Adipose tissue (tissue), 3 donors: ENCODE data around the gene B4GALT1. TPM values are rescaled to one million over a fixed set of nuclear protein-coding genes. Genes with fewer than 3 reads are reported as not detected.

ENCODE experiments used
- H3K27ac ChIP-seq: one replicate; pipeline ENCODE4 v1.5.1; 2013; ENCODE audit warnings: low read depth, low read length
- WGBS, 3 donors: extraction: QIAGEN DNeasy Blood & Tissue Kit; methylation state at CpG; one replicate each; pipeline ENCODE4 v1.1.7; 2013; 5-methylcytosine and 5-hydroxymethylcytosine counted together
- polyA plus RNA-seq, 3 donors: library from polyadenylated mRNA; stranded (reverse); fragments of 200-250 nt; gene quantifications; one replicate each; pipeline ENCODE4 v1.2.3, GENCODE V29; 2013
- donor health status: healthy with polysubstance abuse.
- donor health status: Bipolar disorder and iron deficiency.
- donor health status: healthy.

Gene B4GALT1
- polyA plus RNA-seq, result 10 to 100 TPM; 30.8 to 61.2 (median 40.8) TPM

GRCh38 chr9:33167084-33167971, at the start of gene B4GALT1:
Gene B4GALT1 (minus strand): TSS chr9:33167336. CDS start chr9:33167169, 167 bp downstream.
- peak within 1 kb of the TSS; percentile 91 for H3K27ac ChIP-seq
- WGBS, 3 donors, result 1 to 2% (median 2%) methylated on average over 62 to 100 of the region's 101 CpGs

GRCh38 chr9:33211695-33212393, 44.7 kb upstream of the B4GALT1 start:
- 55 to 66% (median 65%) methylated on average over 3 of the region's 3 CpGs for WGBS, 3 donors
- no peak overlapping the region for H3K27ac ChIP-seq

- H3K27ac ChIP-seq, result no peak overlapping the region
- WGBS, 3 donors, result 84 to 89% (median 86%) methylated on average over 4 of the region's 4 CpGs
Measured at GRCh38 chr9:33210006-33210715, 43.0 kb upstream of the B4GALT1 start.

GRCh38 chr9:33209394-33209793, 42.3 kb upstream of the B4GALT1 start:
- H3K27ac ChIP-seq, result no peak overlapping the region
- 96 to 100% (median 100%) methylated on average over 1 of the region's 1 CpG for WGBS, 3 donors

- H3K27ac ChIP-seq, result peak overlapping the region; percentile 52
- 30 to 43% (median 30%) methylated on average over 10 to 11 of the region's 11 CpGs for WGBS, 3 donors
Measured at GRCh38 chr9:33202552-33203201, 35.5 kb upstream of the B4GALT1 start.

- WGBS, 3 donors, result 90 to 95% (median 91%) methylated on average over 1 of the region's 1 CpG
Measured at GRCh38 chr9:33202018-33202417, 34.9 kb upstream of the B4GALT1 start.

GRCh38 chr9:33198165-33198564, 31.0 kb upstream of the B4GALT1 start:
- 52 to 75% (median 55%) methylated on average over 6 of the region's 6 CpGs for WGBS, 3 donors
- H3K27ac ChIP-seq, result no peak overlapping the region

More at GRCh38 chr9:33202018-33202417, 34.9 kb upstream of the B4GALT1 start:
- H3K27ac ChIP-seq, result no peak overlapping the region

GRCh38 chr9:33197279-33198152, 30.4 kb upstream of the B4GALT1 start:
- no peak overlapping the region for H3K27ac ChIP-seq
- whole genome bisulfite sequencing, 3 donors, result 59 to 66% (median 63%) methylated on average over 6 of the region's 6 CpGs

- no peak overlapping the region for H3K27ac ChIP-seq
- 90 to 98% (median 90%) methylated on average over 1 of the region's 1 CpG for WGBS, 3 donors
Measured at GRCh38 chr9:33196736-33197135, 29.6 kb upstream of the B4GALT1 start.

GRCh38 chr9:33193818-33194217, 26.7 kb upstream of the B4GALT1 start:
- no peak overlapping the region for H3K27ac ChIP-seq
- WGBS, 3 donors, result 61 to 99% (median 78%) methylated on average over 3 of the region's 3 CpGs

- H3K27ac ChIP-seq, result no peak overlapping the region
- WGBS, 3 donors, result 59 to 73% (median 68%) methylated on average over 3 of the region's 3 CpGs
Measured at GRCh38 chr9:33192493-33193255, 25.5 kb upstream of the B4GALT1 start.

GRCh38 chr9:33190021-33190705, 23.0 kb upstream of the B4GALT1 start:
- WGBS, 3 donors, result 85 to 90% (median 90%) methylated on average over 4 of the region's 4 CpGs
- no peak overlapping the region for H3K27ac ChIP-seq

GRCh38 chr9:33189331-33189791, 22.2 kb upstream of the B4GALT1 start:
- no peak overlapping the region for H3K27ac ChIP-seq
- 76 to 82% (median 81%) methylated on average over 6 of the region's 6 CpGs for WGBS, 3 donors

- 73 to 88% (median 80%) methylated on average over 1 of the region's 1 CpG for WGBS, 3 donors
Measured at GRCh38 chr9:33188711-33189110, 21.6 kb upstream of the B4GALT1 start.

GRCh38 chr9:33187519-33188218, 20.5 kb upstream of the B4GALT1 start:
- no peak overlapping the region for H3K27ac ChIP-seq
- 45 to 72% (median 59%) methylated on average over 7 of the region's 7 CpGs for WGBS, 3 donors

More at GRCh38 chr9:33188711-33189110, 21.6 kb upstream of the B4GALT1 start:
- H3K27ac ChIP-seq, result no peak overlapping the region
